ENCODE results near the gene ABCG8.

GRCh38 chr2:43889416-43889815 lies 50.6 kb downstream of the ABCG8 start:
- TF ChIP-seq POLR2A (IDR thresholded peaks at IDR 0.05) = no peak
- TF ChIP-seq CTCF (IDR thresholded peaks at IDR 0.05) = no peak
- TF ChIP-seq EP300 (IDR thresholded peaks at IDR 0.05) = no peak

All from stomach (tissue), 4 donors.